CD4-positive, alpha-beta T cell treated with Interleukin-15 for 4 hours (primary cell): ENCODE results near the gene HSD3B7.

Experiments
- DNase-seq: peaks from one replicate; pipeline ENCODE4 v3.0.0-alpha.2; 2020; ENCODE audit warnings: low spot score

HSD3B7 gene

GRCh38 chr16:31023252-31023602 is 38.2 kb downstream of the HSD3B7 start:
- no peak for DNase-seq

- DNase-seq = no peak
Observed at GRCh38 chr16:31023627-31024226, 38.7 kb downstream of the HSD3B7 start.

GRCh38 chr16:31025339-31025738 is 40.3 kb downstream of the HSD3B7 start:
- DNase-seq = no peak

- DNase-seq = no peak
Observed at GRCh38 chr16:31029272-31029671, 44.3 kb downstream of the HSD3B7 start.

GRCh38 chr16:31031276-31031675 is 46.3 kb downstream of the HSD3B7 start:
- DNase-seq = no peak

- peak; percentile 97 for DNase-seq
Observed at GRCh38 chr16:31032736-31033708, 48.0 kb downstream of the HSD3B7 start, which contains the start of gene STX4. Gene STX4 (plus strand): TSS chr16:31033558. CDS start chr16:31033806, 248 bp downstream.

GRCh38 chr16:31033709-31034492 is 48.9 kb downstream of the HSD3B7 start:
- DNase-seq = peak; percentile 82

- DNase-seq = no peak
Observed at GRCh38 chr16:31036691-31037090, 51.7 kb downstream of the HSD3B7 start.
